GM19324 (cell line): ENCODE measurements around the gene TBRG4.

Experiments used
- ATAC-seq: cut with Tn5 transposase; IDR thresholded peaks from one replicate; pipeline ENCODE4 v1.9.1; 2021; ENCODE audit warnings: mild to moderate bottlenecking, moderate library complexity; ENCODE audit not compliant: unreplicated experiment, low FRiP score

TBRG4 gene

DNA sequence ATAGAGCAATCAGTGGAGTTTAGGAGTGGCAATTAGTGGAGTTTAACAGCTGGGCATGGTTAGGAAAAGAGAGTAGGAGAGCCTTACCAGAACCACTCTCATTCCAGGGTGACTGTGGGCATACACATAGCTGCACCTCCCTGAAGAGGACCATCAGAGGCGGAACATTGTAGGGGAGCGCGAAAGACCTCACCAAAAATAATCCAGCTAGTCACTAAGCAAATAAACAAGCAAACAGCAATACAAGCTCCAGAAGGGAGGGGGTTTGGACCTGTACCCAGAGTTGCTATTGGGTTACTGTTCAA is 18.6 kb downstream of the TBRG4 start:
- no peak for ATAC-seq

DNA sequence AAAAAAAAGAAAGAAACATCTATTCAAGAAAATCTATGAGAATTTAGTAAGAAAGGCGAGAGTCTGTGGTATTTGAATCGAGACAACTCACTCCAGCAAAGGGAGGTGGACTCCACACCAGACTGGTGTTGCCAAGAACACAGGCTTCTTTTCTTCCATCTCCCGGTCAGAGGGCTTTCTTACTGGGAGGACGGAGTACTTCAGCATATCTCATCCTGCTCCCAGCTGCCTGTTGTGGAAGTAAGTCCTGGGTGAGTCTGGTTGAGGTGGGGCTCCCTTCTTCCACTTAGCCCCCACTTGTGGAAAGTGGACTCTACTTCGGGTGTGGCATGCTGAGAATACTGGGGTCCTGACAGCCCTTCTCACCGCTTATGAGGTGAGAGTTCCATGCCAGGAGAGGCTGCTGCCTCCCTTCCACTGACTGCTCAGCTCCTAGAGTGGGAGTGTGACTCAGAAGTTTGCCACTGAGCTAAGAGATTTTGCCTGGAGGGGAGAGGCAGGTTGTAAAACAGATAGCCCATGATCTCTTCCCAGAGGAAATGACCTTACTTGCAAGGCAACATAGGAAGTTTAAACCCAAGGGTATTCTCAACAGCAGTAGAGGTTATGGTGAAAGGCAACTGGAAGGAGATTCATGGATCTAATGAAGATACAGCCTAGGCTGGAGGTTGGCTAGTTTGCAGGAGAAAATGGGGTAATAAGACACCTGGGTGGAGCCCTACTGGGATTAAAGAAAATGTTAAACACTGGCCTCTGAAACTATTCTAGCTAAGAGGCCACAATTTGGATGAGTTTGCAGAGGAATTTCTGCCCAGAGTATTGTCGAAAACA is 19.2 kb downstream of the TBRG4 start:
- no peak for ATAC-seq

DNA sequence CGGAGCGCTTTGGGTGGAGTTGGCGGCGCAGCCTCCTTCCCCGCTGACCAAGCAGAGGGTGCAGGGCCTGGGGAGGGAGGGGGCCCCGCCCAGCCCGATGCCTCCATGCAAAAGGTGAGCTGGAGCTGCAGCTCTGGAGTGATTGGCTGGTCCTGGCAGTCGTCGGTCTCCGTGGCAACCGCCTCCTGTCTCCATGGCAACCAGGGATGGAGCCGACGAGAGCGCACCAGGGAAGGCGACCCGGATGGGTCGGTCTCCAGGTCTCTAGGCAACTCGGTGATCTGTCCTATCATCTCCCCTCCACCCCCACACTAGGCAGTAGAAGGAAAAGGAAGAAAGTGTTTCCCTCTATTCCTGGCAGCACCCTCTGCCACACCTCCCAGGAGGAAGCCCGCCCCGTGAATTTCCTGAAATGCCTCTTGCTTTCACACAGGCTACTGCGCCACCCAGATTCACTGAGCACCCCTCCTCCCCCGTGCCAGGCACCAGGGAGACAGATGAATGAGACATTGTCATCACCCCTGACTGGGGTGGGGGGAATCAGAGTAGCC is 22.1 kb downstream of the TBRG4 start:
- no peak for ATAC-seq

DNA sequence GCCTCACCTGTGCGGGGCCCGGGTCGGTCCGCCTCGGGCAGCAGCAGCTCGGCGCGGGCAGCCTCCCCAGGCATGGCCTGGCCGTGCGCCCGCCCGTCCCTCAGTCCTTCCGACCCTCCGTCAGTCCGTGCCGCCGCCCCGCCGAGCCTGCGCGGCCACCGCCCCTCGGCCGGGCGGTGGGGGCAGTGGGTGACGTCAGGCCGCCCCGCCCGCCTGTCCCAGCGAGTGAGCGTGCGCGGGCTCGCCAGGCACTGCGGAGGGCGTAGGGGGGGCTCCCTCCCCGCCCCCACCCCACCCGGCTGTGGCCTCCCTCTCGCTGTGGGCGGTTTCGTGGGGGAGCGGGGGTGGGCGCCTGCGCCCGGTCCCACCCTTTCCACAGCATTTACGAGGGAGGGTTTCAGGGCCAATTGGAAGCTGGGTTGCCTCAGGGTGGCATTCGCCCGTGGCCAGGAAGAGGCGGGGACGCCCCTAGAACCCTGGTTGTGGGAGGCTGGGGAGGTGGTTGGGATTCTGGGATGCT is 22.6 kb downstream of the TBRG4 start, which contains the start of gene NACAD:
NACAD (minus strand) TSS at position 149 of the 520 bp plus-strand sequence; CDS start at position 74, 75 bp downstream.
- ATAC-seq, result no peak

DNA sequence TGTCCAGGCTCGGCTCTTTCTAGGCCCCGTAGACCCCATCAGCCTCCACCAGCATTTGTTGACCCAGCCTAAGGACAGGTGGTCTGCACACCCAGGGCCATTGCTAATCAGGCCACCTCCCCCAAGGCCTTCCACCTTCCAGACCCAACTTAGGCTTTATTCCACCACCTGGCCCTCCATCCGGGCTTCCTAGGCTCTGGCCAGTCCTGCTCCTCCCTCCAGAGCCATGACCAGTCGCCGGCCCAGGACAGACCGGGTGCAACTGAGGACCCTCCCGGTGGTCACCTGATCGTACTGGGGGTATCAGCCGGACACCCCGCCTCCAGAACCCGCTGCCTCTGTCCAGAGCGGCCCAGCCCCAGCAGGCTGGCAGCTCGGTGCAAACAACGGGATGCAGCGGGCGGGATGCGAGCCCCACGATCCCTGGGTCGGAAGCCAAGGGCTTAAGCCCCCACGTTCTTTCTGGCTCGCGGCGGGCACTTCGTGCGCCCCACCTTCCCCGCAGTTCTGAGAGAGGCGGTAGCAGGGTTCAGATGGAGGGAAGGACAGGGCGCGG is 23.3 kb downstream of the TBRG4 start:
- no peak for ATAC-seq

DNA sequence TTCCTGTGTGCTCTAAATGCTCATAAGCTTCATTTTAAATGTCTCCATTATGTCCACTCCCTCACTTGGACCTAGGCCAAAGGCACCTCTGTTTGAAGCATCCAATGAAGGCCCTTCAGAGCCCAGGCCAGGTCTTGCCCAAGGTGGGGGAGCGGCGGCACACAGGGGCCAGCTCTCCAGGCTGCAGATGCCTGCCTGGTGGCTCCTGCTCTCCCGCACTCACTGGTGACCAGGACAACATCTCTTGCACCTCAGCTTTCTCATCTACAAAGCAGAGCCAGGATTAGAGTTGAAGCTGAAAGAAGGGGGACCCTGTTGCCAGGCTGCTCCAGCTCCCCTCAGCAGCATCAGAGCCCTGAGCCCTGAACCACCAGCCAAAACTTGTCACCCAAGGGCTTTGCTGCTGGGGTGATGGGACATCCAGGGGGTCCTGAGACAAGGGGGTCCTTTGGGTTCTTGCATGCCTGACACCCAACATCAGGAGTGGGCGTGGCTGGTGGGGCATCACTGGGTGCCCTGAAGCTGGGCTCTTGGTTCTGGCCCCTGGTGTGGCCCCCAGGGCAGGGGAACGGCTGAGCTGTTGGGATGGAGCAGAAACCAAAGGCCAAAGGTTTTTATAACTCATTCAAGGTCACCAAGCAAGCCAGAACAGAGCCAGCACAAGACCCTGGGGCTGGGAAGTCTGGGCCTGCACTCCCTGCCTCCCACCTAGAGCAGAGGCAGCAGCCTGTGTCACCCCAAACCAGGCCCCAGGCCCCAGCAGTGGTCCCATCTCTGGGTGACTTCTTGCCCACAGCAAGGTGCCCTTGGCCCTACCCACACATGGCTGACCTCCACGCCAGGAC is 24.0 kb downstream of the TBRG4 start:
- ATAC-seq, result no peak

DNA sequence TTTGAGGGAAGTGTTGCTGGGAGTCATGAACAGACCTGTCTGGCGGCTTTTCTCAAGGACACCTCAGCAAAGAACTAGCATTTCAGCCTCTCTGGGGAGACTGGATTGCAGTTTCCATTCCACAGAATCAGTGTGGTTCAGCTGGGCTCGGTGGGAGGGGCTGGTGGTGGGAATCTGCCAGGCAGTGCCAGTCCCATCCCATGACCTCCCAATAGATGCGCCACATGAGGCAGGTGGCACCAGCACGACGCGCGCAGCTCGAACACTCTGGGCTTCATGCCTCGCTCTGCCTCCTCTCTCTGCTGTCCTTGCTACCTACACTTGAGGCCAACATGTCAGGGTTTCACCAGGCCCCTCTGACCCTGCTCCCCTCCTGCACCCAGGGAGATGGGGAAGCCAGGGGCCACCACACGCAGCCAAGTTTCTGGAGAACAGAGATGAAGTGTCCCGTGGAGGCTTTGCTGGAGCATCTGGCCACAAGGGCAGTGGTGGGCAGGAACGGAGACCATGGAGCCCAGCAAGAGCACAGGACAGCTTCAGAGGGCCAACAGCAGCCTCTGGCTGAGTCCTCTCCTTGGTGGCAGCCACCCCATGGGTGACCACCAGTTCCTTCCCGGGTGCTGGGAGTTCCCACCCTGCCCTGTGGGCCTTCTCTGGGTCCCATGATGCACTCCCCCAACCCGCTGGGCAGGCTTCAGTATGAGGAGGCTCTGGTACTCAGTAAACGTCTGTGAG is 25.0 kb downstream of the TBRG4 start:
- no peak for ATAC-seq

DNA sequence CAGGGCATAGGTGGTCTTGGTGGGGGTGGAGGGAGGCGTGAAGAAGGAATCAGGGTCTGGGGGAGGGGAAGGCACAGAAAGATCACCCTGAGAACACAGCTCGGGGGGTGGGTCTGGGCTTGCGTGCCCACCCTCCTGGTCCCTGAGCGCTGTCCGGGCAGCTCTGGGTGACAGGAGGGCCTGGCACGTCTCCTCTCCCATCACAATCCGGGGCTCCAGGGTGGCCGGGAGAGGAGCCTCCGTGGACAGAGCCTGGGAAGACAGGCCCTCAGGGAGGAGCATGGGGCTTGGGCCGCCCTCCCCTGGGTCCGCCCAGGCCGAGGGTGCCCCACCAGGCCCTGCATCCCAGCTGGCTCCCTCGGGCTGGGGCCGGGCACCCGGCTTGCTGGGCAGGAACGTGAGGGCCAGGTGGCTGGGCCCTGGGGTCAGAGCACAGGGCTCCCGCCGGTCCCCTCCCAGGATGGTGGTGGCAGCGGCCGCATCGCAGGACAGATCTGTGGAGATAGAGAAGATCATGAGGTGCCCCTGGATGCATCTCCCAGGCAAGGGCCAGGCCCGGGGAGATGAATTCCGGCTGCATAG is 25.8 kb downstream of the TBRG4 start:
- ATAC-seq, result no peak

DNA sequence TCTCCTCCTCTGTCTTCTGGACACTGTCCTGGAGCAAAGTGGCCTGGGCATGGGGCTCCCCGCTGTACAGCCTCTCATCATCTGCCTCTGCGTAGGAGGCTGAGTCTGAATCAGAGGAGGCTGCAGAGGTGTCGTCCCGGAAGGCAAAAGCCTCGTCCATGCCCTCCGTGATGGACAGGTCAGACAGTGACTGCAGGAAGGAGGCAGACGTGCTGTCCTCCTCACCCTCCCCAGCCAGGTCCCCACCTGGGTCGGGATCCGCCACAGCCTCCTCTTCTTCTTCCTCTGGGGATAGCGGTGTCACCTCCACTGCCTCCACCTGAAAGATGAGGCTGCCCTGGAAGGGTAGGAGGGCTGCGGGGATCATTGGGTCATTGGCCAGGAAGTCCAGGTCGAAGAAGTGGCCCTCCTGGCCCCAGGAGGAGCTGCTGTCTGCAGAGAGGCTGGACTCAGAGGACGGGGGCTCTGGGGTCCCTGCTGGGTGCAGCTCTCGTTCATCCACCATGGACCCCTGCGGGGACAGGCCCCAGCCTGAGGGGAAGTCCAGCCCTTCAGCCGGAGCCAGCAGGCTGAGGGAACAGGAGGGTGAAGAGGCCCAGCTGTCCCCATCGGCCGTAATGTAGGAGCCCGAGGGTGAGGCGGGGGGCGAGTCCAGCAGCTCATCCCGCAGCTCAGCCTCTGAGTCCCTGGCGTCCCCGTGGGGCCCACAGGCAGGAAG is 26.4 kb downstream of the TBRG4 start:
- ATAC-seq, result no peak

DNA sequence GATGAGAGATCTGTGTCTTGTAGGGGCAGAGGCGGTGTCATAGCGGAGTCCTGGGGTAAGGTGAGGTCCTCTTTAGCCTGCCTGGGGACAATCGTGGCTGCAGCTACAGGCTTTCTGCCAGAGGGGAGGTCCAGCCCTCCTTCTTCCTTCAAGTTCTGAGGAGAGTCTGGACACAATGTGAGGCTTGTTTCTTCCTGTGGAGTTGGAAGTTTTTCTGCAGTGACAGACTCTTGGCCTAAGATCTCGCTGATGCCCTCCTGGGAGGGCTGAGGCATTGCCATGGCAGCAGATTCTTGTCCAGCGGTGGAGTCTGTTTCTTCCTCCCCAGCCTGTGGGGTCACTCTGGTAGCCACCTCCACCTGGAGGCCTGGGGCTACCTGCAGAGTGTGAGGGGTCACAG is 27.2 kb downstream of the TBRG4 start:
- no peak for ATAC-seq

DNA sequence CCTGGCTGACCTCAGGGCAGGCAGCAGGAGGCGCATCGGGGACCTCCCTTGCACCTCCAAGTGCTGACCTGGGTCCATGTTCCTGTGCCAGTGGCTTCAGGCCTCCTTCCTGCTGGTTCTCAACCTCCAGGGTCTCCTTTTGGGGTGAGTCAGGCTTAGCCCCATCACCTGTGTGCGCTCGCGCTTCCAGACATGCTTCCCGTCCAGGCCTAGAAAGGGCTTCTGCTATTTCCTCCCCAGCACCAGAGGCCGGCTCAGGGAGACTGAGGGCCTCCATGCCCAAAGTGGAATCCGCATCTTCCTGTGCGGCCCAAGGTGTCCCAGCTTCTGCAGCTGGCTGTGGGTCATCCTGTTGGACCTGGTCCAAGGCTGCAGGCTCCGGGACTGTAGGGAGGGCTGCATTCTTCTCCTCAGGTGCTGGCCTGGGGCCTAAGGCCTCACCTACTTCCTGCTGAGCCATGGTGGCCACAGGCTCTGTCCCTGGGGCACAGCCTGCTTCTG is 28.6 kb downstream of the TBRG4 start:
- no peak for ATAC-seq

DNA sequence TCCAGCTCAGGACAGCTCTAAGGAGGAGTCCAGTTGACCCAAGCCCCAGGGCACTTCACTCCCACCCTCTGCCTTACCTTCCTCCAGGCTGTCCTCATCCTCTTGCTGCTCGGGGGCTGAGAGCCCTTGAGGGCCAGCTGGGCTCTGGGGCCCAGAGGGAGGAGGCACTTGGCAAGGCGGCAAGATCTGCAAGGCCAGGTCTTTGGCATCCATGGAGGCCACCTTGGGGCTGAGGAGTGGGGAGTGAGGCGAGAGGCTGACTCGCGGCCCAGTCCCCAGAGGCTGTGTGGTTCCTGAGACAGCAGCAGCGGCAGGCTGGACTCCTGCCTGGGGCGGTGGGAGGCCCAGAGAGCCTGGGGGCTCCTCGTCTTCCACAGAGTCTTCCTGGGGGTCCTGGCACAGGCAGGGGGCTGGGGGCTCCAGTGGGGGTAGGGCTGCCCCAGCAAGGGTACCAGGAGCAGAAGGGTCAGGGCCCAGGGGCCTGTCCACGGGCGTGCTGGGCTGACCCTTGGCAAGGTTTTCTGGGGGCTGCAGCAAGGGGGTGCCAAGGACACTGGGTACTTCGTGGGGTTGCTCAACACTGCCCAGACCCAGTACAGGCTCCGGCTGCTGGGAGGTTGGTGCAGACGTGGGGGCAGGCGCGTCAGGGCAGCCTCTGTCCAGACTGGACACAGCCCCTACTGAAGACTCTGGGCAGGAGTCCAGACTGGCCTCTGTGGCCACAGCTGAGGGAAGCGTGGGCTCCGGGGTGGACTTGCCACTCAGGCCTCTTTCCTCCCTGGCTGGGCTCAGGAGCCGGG is 29.3 kb downstream of the TBRG4 start:
- no peak for ATAC-seq

DNA sequence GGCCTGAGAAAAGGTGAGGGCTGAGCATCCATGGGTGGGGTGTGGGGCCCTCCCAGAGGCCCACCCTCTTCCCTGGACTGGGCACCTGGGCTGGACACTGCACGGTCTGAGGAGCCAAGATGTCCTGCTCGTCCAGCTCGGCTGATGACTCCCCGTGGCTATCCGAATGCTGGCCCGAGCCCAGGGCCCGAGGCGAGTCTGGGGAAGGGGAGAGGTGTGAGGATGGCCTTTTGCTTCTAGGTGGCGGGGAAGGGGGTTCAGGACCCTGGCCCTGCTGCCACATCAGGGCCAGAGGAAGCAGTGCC is 29.9 kb downstream of the TBRG4 start:
- ATAC-seq, result no peak

DNA sequence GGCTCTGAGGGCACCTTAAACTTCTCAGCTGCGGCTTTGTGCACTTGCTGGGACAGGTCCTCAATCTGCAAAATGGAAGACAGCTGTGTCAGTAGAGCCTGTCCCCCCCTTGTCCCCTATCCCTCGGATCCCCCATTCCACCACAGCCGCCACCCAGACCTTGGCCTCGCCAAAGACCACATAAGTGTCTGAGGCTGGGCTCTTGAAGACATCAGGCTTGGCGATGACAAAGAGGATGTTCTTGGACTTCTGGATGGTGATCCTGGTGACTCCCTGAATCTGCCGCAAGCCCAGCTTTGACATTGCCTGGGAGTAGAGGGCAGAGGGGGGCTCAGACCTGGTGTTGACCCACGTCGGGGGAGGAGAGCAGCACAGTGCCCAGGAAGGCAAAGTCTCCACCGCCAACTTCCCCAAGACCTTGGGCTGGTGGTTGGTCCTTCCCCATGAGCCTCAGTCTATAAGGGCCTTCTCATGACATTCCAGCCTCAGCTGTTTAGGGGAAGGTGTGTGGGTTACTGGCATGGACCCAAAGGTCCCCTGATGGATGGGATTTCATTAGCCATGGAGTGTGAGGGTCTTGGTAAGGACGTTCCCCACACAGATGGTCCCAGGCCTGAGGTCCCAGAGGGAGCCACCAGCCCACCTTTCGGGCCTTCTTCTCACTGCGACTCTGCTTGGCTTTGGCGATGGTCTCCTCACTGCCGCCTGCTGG is 30.4 kb downstream of the TBRG4 start:
- ATAC-seq, result no peak

DNA sequence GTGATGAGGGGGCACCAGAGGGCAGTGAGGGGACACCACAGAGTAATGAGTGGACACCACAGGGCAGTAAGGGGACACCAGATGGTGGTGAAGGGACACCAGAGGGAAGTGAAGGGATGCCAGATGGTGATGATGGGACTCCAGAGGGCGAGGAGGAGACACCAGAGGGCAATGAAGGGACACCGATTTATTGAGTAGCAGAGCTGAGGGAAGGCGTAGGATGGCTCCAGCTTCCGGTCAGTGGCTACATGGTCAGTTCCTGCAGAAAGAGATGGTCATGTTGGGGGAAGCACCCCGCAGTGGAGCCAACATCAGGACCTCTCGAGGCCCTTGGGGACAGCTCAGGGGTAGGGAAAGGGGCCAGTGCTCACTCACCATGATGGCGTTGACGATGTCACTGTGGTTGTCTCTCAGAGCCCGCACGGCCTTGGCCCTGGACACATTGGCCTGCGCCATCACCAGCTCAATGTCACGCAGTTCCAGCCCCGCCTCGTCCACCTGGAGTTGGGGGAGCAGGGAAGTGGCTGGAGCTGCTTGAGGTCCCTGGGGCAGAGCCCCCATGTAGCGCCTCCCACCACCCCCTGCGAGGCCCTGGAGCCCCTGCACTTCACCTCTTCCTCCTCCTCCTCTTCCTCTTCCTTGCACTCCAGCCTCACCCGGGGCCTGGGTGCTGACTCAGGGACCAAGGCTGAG is 31.1 kb downstream of the TBRG4 start:
- ATAC-seq, result no peak

DNA sequence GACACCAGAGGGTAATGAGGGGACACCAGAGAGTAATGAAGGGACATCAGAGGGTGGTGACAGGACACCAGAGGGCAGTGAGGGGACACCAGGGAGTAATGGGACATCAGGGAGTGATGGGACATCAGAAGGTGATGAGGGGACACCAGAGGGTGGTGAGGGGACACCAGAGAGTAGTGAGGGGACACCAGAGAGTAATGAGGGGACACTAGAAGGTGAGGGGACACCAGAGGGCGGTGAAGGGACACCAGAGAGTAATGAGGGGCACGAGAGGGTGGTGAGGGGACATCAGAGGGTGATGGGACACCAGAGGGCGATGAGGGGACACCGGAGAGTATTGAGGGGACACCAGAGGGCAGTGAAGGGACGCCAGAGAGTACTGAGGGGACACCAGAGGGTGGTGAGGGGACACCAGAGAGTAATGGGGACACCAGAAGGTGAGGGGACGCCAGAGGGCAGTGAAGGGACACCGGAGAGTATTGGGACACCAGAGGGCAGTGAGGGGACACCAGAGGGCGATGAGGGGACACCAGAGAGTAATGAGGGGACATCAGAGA is 33.3 kb downstream of the TBRG4 start:
- no peak for ATAC-seq

DNA sequence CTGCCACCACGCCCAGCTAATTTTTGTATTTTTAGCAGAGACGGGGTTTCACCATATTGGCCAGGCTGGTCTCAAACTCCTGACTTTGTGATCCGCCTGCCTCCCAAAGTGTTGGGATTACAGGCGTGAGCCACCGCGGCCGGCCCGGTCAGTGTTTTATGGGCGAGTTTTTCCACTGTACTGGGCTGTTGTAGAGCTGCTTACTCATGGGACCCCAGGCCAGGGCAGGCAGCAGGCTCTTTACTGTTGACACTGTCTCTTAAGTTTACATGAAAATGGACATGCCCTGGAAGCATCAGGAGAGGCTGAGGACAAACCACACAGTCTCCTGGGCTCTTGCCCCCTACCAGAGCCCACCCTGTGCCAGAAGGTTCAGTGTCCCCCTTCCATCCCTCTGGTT is 33.9 kb downstream of the TBRG4 start:
- ATAC-seq, result no peak
